OCI-LY7 (cell line): ENCODE data around the gene TBXA2R.

ENCODE experiments used
- CTCF ChIP-seq: fragments of 200-600 bp; sonication (generic); conservative IDR thresholded peaks from 2 replicates; pipeline ENCODE4 v1.5.1; 2014; ENCODE audit warnings: mild to moderate bottlenecking, antibody characterized with exemption, low read length, moderate library complexity, mixed read lengths
- EZH2phosphoT487 ChIP-seq: fragments of 200-600 bp; sonication (generic); IDR thresholded peaks from 2 replicates; pipeline ENCODE4 v1.6.1; 2018; ENCODE audit warnings: low read depth, borderline replicate concordance, mild to moderate bottlenecking, mixed run types, antibody characterized with exemption, low read length, moderate library complexity, mixed read lengths

DNA sequence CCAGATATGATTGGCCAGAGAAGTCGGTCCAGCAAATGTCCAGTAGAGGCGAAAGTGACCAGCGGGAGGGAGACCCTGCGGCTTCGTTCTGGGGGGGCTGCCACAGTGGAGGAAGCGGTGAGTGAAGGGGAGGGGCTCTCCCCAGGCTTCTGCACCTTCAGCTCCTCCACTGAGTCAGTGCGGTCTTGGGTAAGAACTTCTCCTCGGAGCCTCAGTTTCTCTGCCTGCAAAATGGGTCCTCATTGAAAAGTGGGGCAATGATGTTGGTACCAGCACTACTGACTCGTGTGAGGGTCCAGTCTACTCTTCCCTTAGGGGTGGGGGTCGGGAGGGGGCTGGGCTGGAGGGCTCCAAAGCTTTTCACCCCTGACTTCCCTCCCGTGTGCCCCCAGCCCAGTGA, 17.2 kb downstream of the TBXA2R start:
- TF ChIP-seq CTCF (no peak), EZH2phosphoT487 (no peak)
